CD8-positive, alpha-beta memory T cell (primary cell): ENCODE data around the gene PCDH19. TPM values are rescaled to one million over a fixed set of nuclear protein-coding genes. Genes with fewer than 3 reads are reported as not detected.

ENCODE experiments used
- CTCF ChIA-PET: fragments of 350-600 bp; sonication (Branson Sonifier 250); formaldehyde crosslinking; loops from one replicate; lab custom pipeline; 2021; ENCODE audit warnings: antibody characterized with exemption; lab: Charles Lee
- POLR2A ChIA-PET: fragments of 350-600 bp; sonication (Branson Sonifier 250); formaldehyde crosslinking; loops from one replicate; lab custom pipeline; 2021; ENCODE audit warnings: antibody characterized with exemption; lab: Charles Lee
- DNase-seq, 5 donors: peaks; one replicate each; pipeline versions ENCODE4 v3.0.0 to v3.0.0-alpha.2; 2020 to 2022; ENCODE audit warnings: mixed read lengths in 1 of 5
- H3K27ac ChIP-seq: one replicate; pipeline ENCODE4 v1.7.0; 2013; ENCODE audit warnings: low read depth, mild to moderate bottlenecking, low read length, moderate library complexity
- H3K27me3 ChIP-seq: 2 replicates; pipeline ENCODE4 v1.7.0; 2013; ENCODE audit warnings: low read length, mild to moderate bottlenecking; ENCODE audit not compliant: insufficient read depth, poor library complexity, severe bottlenecking
- H3K36me3 ChIP-seq: 2 replicates; pipeline ENCODE4 v1.7.0; 2013; ENCODE audit warnings: mild to moderate bottlenecking, low read length, moderate library complexity; ENCODE audit not compliant: insufficient read depth
- H3K4me1 ChIP-seq: 2 replicates; pipeline ENCODE4 v1.7.0; 2013; ENCODE audit warnings: mild to moderate bottlenecking, low read length, moderate library complexity; ENCODE audit not compliant: insufficient read depth
- H3K4me3 ChIP-seq: 2 replicates; pipeline ENCODE4 v1.7.0; 2013; ENCODE audit warnings: mild to moderate bottlenecking, low read length
- H3K9me3 ChIP-seq: 2 replicates; pipeline ENCODE4 v1.7.0; 2013; ENCODE audit warnings: mild to moderate bottlenecking, low read length
- H3K27ac Mint-ChIP-seq, 8 donors: one replicate each; pipeline ENCODE4 v1.8.0; 2020 to 2021; ENCODE audit warnings: mixed read lengths in 8 of 8, mild to moderate bottlenecking in 6 of 8, inconsistent platforms in 3 of 8, moderate library complexity in 3 of 8
- H3K27me3 Mint-ChIP-seq, 2 donors: one replicate each; pipeline ENCODE4 v1.8.0; 2020 to 2021; ENCODE audit warnings: mixed read lengths in 2 of 2, mild to moderate bottlenecking in 1 of 2, moderate library complexity in 1 of 2
- H3K36me3 Mint-ChIP-seq, 3 donors: one replicate each; pipeline ENCODE4 v1.8.0; 2020 to 2021; ENCODE audit warnings: mixed read lengths in 3 of 3, inconsistent platforms in 1 of 3, mild to moderate bottlenecking in 1 of 3
- H3K4me1 Mint-ChIP-seq, 3 donors: one replicate each; pipeline ENCODE4 v1.8.0; 2020 to 2021; ENCODE audit warnings: mixed read lengths in 3 of 3, inconsistent platforms in 1 of 3, mild to moderate bottlenecking in 1 of 3
- H3K4me3 Mint-ChIP-seq, 7 donors: one replicate each; pipeline ENCODE4 v1.8.0; 2020 to 2021; ENCODE audit warnings: mixed read lengths in 7 of 7, mild to moderate bottlenecking in 6 of 7, moderate library complexity in 4 of 7, inconsistent platforms in 2 of 7
- H3K9me3 Mint-ChIP-seq, 5 donors: one replicate each; pipeline ENCODE4 v1.8.0; 2020 to 2022; ENCODE audit warnings: mixed read lengths in 5 of 5, mild to moderate bottlenecking in 3 of 5, moderate library complexity in 2 of 5, inconsistent platforms in 1 of 5
- polyA plus RNA-seq: library from polyadenylated mRNA; unstranded; fragments of 300-500 nt; fragmentation: Illumina TruSeq; gene quantifications from one replicate; pipeline ENCODE4 v1.2.3, GENCODE V29; 2021
- total RNA-seq, 2 experiments: library from RNA; stranded (reverse); gene quantifications; one replicate each; pipeline ENCODE4 v1.2.3, GENCODE V29; 2021

Gene PCDH19
- total and polyA plus RNA-seq, 3 experiments from 2014 or later: not detected

DNA sequence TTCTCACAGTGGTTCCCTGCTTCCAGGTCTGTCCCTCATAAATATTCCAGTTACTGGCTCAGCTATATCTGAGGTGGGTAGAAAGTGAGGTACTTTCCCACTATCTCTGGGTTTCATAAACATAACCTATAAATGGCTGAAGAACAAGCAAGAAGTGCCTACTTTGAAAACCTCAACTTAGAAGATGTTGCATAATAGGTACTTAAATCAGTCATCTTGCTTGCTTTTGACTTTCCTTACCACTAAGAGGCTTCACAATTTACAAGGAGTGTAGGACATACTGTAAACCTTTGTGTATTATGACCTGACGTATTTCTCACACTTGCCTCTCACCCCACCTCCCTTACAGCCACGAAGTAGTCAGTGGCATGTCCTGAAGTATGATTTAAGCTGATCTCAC, 145.9 kb downstream of the PCDH19 start:
- peaks cover 0 to 7% of the 10 kb centered on the region in 2 donors for H3K27me3 Mint-ChIP-seq
- ChIA-PET POLR2A (no interaction called here), CTCF (no interaction called here)
- no peaks in the 10 kb centered on the region for H3K4me1 ChIP-seq
- no peak overlapping the region for H3K27ac Mint-ChIP-seq
- no peak overlapping the region for H3K4me3 Mint-ChIP-seq
- no peaks in the 10 kb centered on the region for H3K4me1 Mint-ChIP-seq
- H3K36me3 Mint-ChIP-seq: no peaks in the 10 kb centered on the region
- H3K4me3 ChIP-seq: no peak overlapping the region
- H3K9me3 ChIP-seq: no peaks in the 10 kb centered on the region
- H3K36me3 ChIP-seq: no peaks in the 10 kb centered on the region
- peaks cover 0 to 5% (median 0%) of the 10 kb centered on the region in 5 donors for H3K9me3 Mint-ChIP-seq
- no peak for DNase-seq
- no peaks in the 10 kb centered on the region for H3K27me3 ChIP-seq
- no peak overlapping the region for H3K27ac ChIP-seq

DNA sequence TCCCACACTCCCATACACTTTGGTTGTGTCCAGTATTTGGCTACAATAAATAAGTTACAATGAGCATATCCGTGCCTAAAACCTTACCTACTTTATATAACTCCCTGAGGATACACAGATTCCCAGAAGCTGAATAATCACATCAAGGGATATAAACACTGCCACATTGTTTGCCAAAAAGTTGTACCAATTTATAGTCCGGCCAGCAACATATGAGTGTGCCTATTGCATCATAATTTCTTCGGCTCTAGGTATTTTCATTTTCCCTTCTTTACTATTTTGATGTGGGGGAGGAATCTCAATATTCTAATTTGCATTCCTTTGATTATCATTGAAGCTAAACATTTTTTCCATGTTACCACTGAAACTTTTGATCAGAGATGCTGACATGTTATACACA, 146.4 kb downstream of the PCDH19 start:
- Histone ChIP-seq H3K27me3 (no peaks in the 10 kb centered on the region), H3K36me3 (no peaks in the 10 kb centered on the region), H3K27ac (no peak overlapping the region), H3K4me3 (no peak overlapping the region), H3K9me3 (no peaks in the 10 kb centered on the region), H3K4me1 (no peaks in the 10 kb centered on the region)
- Mint-ChIP-seq H3K27ac (no peak overlapping the region), H3K9me3 (peaks cover 0 to 5% (median 0%) of the 10 kb centered on the region in 5 donors), H3K4me1 (no peaks in the 10 kb centered on the region), H3K36me3 (no peaks in the 10 kb centered on the region), H3K4me3 (no peak overlapping the region), H3K27me3 (peaks cover 0 to 6% of the 10 kb centered on the region in 2 donors)
- DNase-seq: no peak
- ChIA-PET CTCF (no interaction called here), POLR2A (no interaction called here)

DNA sequence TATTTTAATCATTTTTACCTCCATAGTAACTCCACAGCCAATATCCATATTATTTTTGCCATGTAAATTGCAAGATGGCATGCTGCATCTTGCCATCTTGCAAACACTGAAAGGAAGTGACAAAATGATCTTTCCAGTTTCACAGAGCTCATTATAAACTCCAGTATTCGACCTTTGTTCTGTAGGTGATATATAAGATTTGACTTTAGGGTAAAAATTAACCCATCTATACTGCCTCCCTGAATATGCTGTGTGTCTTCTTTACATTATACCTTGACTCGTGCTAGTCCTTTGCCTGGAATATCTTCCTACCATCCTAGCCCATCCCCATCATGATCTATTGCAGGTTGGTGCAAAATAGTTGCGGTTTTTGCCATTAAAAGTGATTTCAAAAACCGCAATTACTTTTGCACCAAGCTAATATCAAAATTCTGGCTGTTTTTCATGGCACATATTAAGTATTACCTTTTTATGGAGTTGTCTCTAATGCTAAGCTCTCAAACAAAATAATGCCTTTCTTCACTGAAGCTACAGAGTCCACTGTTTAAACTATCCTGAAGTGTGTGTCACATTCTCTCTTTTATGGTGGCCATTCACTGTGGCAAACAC, 161.1 kb downstream of the PCDH19 start:
- H3K9me3 Mint-ChIP-seq: peaks cover 0 to 3% (median 0%) of the 10 kb centered on the region in 5 donors
- no peaks in the 10 kb centered on the region for H3K9me3 ChIP-seq
- no peaks in the 10 kb centered on the region for H3K27me3 ChIP-seq
- no peaks in the 10 kb centered on the region for H3K36me3 ChIP-seq
- POLR2A ChIA-PET: no interaction called here
- H3K4me3 ChIP-seq: no peak overlapping the region
- no peak overlapping the region for H3K27ac ChIP-seq
- H3K4me3 Mint-ChIP-seq: no peak overlapping the region
- CTCF ChIA-PET: no interaction called here
- H3K27me3 Mint-ChIP-seq: peaks cover 0 to 4% of the 10 kb centered on the region in 2 donors
- no peaks in the 10 kb centered on the region for H3K36me3 Mint-ChIP-seq
- H3K4me1 ChIP-seq: no peaks in the 10 kb centered on the region
- H3K27ac Mint-ChIP-seq: no peak overlapping the region
- no peaks in the 10 kb centered on the region for H3K4me1 Mint-ChIP-seq
- no peak for DNase-seq

DNA sequence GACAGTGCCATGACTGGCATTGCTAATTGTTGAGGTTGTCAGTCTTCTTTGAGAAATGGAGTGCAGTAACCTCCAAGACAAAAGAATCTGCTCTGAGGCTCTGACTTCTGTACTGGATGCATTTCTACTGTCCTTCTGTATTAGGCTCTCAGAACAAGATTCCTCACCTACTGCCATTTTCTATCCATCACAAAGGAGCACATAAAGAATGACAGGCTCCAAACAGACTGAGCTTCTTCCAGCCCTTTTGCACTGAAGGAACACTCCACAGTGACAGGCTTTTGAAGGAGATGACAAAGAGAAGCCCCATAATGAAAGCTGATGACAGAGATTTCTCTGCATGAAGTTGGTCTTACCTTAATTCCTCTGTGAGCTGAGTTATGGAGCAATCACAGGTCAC, 162.2 kb downstream of the PCDH19 start:
- H3K27me3 Mint-ChIP-seq: peaks cover 0 to 4% of the 10 kb centered on the region in 2 donors
- DNase-seq: no peak
- peaks cover 0 to 3% (median 0%) of the 10 kb centered on the region in 5 donors for H3K9me3 Mint-ChIP-seq
- POLR2A ChIA-PET: no interaction called here
- H3K4me1 ChIP-seq: no peaks in the 10 kb centered on the region
- H3K4me1 Mint-ChIP-seq: no peaks in the 10 kb centered on the region
- H3K27ac ChIP-seq: no peak overlapping the region
- no peaks in the 10 kb centered on the region for H3K36me3 Mint-ChIP-seq
- H3K4me3 ChIP-seq: no peak overlapping the region
- no peaks in the 10 kb centered on the region for H3K27me3 ChIP-seq
- CTCF ChIA-PET: no interaction called here
- H3K27ac Mint-ChIP-seq: no peak overlapping the region
- no peaks in the 10 kb centered on the region for H3K36me3 ChIP-seq
- no peaks in the 10 kb centered on the region for H3K9me3 ChIP-seq
- H3K4me3 Mint-ChIP-seq: no peak overlapping the region

DNA sequence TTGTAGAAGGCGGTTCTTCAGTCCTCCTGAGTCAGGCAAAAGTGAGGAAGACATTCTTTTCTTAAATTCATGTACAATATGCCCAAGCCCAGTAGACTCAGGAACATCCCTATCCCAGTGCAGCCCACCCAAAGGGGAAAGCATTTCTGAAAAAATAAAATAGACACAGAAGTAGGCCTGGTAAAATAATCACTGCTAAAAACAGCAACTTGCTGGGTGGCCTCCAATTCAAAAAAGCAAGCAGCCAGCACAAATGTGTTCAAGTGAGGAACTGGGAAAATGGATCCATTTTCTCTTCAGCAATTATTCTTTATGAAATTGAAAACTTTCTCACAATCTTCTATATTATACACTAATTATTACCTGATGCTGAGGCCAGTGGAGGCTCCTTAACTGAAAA, 165.4 kb downstream of the PCDH19 start:
- H3K36me3 Mint-ChIP-seq: no peaks in the 10 kb centered on the region
- Histone ChIP-seq H3K27ac (no peak overlapping the region), H3K9me3 (no peaks in the 10 kb centered on the region), H3K4me3 (no peak overlapping the region), H3K4me1 (no peaks in the 10 kb centered on the region), H3K36me3 (no peaks in the 10 kb centered on the region), H3K27me3 (no peaks in the 10 kb centered on the region)
- no peaks in the 10 kb centered on the region for H3K4me1 Mint-ChIP-seq
- DNase-seq: no peak
- no peak overlapping the region for H3K4me3 Mint-ChIP-seq
- ChIA-PET POLR2A (no interaction called here), CTCF (no interaction called here)
- H3K27me3 Mint-ChIP-seq: no peaks in the 10 kb centered on the region
- peaks cover 0 to 3% (median 0%) of the 10 kb centered on the region in 5 donors for H3K9me3 Mint-ChIP-seq
- H3K27ac Mint-ChIP-seq: no peak overlapping the region

Other genes with a start within 250 kb of the PCDH19 start
- not detected for gene TNMD, start 174.7 kb upstream of the PCDH19 start, total RNA-seq
- not detected for gene TNMD, start 174.7 kb upstream of the PCDH19 start, polyA plus RNA-seq
- gene TSPAN6, start 226.5 kb upstream of the PCDH19 start, total RNA-seq: under 1 TPM; 0.07 to 0.33 TPM
- 1.9 TPM for gene TSPAN6, start 226.5 kb upstream of the PCDH19 start, polyA plus RNA-seq
- gene SRPX2, start 233.9 kb upstream of the PCDH19 start, total RNA-seq: not detected
- not detected for gene SRPX2, start 233.9 kb upstream of the PCDH19 start, polyA plus RNA-seq